GM12864 (cell line): ENCODE measurements around the gene IER3.

Experiments
- DNase-seq: peaks from one replicate; pipeline ENCODE4 v3.0.0-alpha.2; 2011; ENCODE audit warnings: low read depth
- H3K4me3 ChIP-seq: 2 replicates; pipeline ENCODE4 v1.5.1; 2011; ENCODE audit warnings: mild to moderate bottlenecking, low read depth, low read length, control low read depth
- CTCF ChIP-seq: IDR thresholded peaks from 2 replicates; pipeline ENCODE4 v1.5.1; 2011; ENCODE audit warnings: low read depth, mild to moderate bottlenecking, moderate library complexity, low read length, control low read depth, inconsistent platforms; ENCODE audit errors: missing control alignments

Gene IER3

GRCh38 chr6:30747300-30747687 is 2.9 kb upstream of the IER3 start:
- no peak overlapping the region for H3K4me3 ChIP-seq
- no peak for DNase-seq
- TF ChIP-seq CTCF: no peak

- no peak for TF ChIP-seq CTCF
- peak overlapping the region; percentile 85 for H3K4me3 ChIP-seq
- no peak for DNase-seq
Observed at GRCh38 chr6:30743099-30744053, 971 bp downstream of the IER3 start.

- no peak for DNase-seq
- TF ChIP-seq CTCF: no peak
- peak within 1 kb of the TSS; percentile 85 for H3K4me3 ChIP-seq
Observed at GRCh38 chr6:30742316-30743098, 1.8 kb downstream of the IER3 start, which contains the start of gene FLOT1. Gene FLOT1, minus strand, starts transcription at chr6:30742687. Its CDS starts 498 bp downstream, at chr6:30742189.

- H3K4me3 ChIP-seq: peak overlapping the region; percentile 85
- TF ChIP-seq CTCF: no peak
- DNase-seq: no peak
Observed at GRCh38 chr6:30741789-30742315, 2.5 kb downstream of the IER3 start.

GRCh38 chr6:30741063-30741779 is 3.1 kb downstream of the IER3 start:
- DNase-seq: no peak
- no peak for TF ChIP-seq CTCF
- H3K4me3 ChIP-seq: peak overlapping the region; percentile 85

- H3K4me3 ChIP-seq: no peak overlapping the region
- TF ChIP-seq CTCF: no peak
- DNase-seq: no peak
Observed at GRCh38 chr6:30740540-30740870, 3.8 kb downstream of the IER3 start.
